ENCODE results near the gene SAT2.

DNA sequence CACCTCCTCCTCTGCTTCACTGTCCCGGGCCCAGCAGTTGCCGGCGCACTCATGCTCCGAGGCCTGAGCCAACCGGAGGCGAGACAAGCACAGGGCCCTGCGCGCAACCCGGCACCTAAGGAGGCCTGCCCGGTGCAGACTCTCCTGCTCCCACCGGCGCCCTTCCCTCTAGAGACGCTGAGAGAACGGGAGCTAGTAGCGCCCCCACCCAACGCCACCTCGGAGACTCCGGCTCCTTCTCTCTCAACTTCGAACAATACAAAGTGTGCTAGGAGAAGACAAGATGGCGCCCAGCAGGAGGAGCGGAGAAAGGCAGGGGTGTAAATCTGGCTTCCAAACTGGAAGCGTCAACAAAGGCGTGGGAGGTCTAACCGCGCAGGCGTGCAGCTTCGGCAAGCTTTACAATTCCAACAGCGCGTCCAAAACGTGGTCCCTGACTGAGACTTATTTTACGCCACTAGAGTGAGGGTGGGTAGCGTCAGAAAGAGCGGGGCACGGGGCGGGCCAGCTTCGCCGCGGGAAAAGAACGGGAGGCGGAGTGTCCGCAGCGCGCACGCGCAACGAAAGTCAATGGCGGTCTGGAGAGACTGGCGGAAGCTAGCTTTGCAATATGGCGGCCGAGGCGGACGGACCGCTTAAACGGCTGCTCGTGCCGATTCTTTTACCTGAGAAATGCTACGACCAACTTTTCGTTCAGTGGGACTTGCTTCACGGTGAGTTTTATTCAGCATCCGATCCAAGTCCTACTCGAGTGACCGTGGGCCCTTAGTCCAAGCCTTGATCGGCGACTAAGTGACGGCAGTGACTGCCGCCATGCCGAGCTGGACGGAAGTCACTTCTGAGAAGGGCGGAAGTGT lies 44.1 kb downstream of the SAT2 start, which contains the start of gene MPDU1:
- TF ChIP-seq CTCF (conservative IDR thresholded peaks at IDR 0.05), result no peak
- peak; percentile 92; the same call in 1 of the 2 replicates for TF ChIP-seq ZFX (IDR thresholded peaks at IDR 0.05)
